ENCODE data around the gene NPRL2. TPM values are rescaled to one million over a fixed set of nuclear protein-coding genes. Genes with fewer than 3 reads are reported as not detected.
A peak's percentile ranks its signal among the peaks of the same experiment; 100 is the strongest.

The NPRL2 gene
- total and polyA plus RNA-seq, 2 of the 13 experiments (the other 11 are each of a cell fraction or from before 2014, with no cell fraction given): 30.6 to 51.4 TPM

DNA sequence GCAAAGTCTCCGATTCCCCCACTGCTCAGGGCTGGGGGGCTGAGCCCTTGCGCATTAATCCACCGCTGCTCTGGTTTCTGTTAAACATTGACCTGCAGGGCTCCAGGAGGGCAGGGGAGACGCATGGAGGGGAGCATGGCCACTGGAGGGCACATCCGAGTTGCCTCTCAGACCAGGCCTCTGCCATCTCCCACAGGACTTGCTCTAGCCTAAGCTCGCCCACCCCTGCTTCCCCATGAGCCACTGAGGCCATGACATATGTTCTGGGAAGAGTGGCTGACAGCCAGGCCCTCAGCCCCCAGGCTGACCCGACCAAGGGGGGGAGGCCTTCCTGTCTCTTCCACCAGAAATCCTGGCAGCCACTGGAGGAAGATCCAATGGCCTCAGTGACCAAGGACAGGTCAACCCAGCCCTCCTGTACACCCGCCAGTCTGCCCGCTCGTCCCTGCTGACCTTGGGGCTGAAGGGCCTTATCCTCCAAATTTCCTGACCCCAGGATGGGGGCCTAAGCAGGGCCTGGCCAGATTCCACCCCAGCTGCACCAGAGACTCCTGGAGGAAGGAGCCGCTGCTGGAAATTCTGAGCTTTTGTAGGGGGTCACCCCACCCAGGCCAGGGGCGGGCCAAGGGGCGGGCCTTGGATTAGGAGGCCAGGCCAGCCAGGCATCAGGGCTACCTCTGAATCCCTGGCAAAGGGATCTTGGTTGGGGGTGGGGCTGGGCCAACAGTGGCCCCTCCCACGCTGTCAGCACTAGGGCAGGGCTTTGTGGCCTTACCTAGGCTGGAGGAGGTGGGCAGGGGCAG lies 47.4 kb downstream of the NPRL2 start, which contains the start of gene HYAL1 (continued):
- TF ChIP-seq, protein P1, sequence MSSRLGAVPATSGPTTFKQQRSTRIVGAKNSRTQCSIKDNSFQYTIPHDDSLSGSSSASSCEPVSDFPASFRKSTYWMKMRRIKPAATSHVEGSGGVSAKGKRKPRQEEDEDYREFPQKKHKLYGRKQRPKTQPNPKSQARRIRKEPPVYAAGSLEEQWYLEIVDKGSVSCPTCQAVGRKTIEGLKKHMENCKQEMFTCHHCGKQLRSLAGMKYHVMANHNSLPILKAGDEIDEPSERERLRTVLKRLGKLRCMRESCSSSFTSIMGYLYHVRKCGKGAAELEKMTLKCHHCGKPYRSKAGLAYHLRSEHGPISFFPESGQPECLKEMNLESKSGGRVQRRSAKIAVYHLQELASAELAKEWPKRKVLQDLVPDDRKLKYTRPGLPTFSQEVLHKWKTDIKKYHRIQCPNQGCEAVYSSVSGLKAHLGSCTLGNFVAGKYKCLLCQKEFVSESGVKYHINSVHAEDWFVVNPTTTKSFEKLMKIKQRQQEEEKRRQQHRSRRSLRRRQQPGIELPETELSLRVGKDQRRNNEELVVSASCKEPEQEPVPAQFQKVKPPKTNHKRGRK (CRISPR knock-in tag; IDR thresholded peaks at IDR 0.05): no peak
- TF ChIP-seq CREM (IDR thresholded peaks at IDR 0.05) (peak; percentile 29; the same call in 1 of the 2 replicates), CREM (CRISPR knock-in tag; IDR thresholded peaks at IDR 0.05) (no peak), THAP7 (CRISPR knock-in tag; IDR thresholded peaks at IDR 0.05) (no peak), ZNF556 (CRISPR knock-in tag; IDR thresholded peaks at IDR 0.05; ENCODE audit: borderline replicate concordance) (peak; percentile 71; the same call in 1 of the 2 replicates), ARNTL (CRISPR knock-in tag; IDR thresholded peaks at IDR 0.05) (peak; percentile 71), NFE2L1 (CRISPR knock-in tag; IDR thresholded peaks at IDR 0.05; ENCODE audit: borderline replicate concordance) (no peak), ZNF639 (CRISPR knock-in tag; conservative IDR thresholded peaks at IDR 0.05) (no peak), ZNF749 (CRISPR knock-in tag; IDR thresholded peaks at IDR 0.05; ENCODE audit: borderline replicate concordance) (peak; percentile 72; the same call in 1 of the 2 replicates), PRPF4 (IDR thresholded peaks at IDR 0.05; ENCODE audit: low read depth, low read length, poor library complexity, severe bottlenecking) (no peak), SNAPC2 (CRISPR knock-in tag; IDR thresholded peaks at IDR 0.05) (peak; percentile 96), ZNF710 (CRISPR knock-in tag; IDR thresholded peaks at IDR 0.05; ENCODE audit: borderline replicate concordance) (peak; percentile 56; the same call in 1 of the 2 replicates), ELF4 (CRISPR knock-in tag; IDR thresholded peaks at IDR 0.05; ENCODE audit: borderline replicate concordance) (peak; percentile 77; the same call in 1 of the 2 replicates), SOX5 (CRISPR knock-in tag; IDR thresholded peaks at IDR 0.05; ENCODE audit: borderline replicate concordance) (0 out of 2 replicates have a peak, but pooled peaks have one; percentile 18), AGO2 (optimal IDR thresholded peaks at IDR 0.05; ENCODE audit: low read depth, low read length) (peak; percentile 82), ZNF34 (CRISPR knock-in tag; IDR thresholded peaks at IDR 0.05; ENCODE audit: borderline replicate concordance) (no peak; the same call in 1 of the 2 replicates), SIX1 (CRISPR knock-in tag; IDR thresholded peaks at IDR 0.05; ENCODE audit: borderline replicate concordance) (no peak), ZFP82 (CRISPR knock-in tag; IDR thresholded peaks at IDR 0.05; ENCODE audit: borderline replicate concordance) (peak; percentile 88), JUND (CRISPR knock-in tag; IDR thresholded peaks at IDR 0.05) (peak; percentile 65; the same call in 1 of the 2 replicates), CHCHD3 (CRISPR knock-in tag; IDR thresholded peaks at IDR 0.05) (peak; percentile 72), MLLT10 (CRISPR knock-in tag; IDR thresholded peaks at IDR 0.05) (no peak)
- TF ChIP-seq, protein P2, sequence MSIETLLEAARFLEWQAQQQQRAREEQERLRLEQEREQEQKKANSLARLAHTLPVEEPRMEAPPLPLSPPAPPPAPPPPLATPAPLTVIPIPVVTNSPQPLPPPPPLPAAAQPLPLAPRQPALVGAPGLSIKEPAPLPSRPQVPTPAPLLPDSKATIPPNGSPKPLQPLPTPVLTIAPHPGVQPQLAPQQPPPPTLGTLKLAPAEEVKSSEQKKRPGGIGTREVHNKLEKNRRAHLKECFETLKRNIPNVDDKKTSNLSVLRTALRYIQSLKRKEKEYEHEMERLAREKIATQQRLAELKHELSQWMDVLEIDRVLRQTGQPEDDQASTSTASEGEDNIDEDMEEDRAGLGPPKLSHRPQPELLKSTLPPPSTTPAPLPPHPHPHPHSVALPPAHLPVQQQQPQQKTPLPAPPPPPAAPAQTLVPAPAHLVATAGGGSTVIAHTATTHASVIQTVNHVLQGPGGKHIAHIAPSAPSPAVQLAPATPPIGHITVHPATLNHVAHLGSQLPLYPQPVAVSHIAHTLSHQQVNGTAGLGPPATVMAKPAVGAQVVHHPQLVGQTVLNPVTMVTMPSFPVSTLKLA (IDR thresholded peaks at IDR 0.05): no peak; the same call in 1 of the 2 replicates

Data from HepG2 (cell line).